CD4-positive, alpha-beta T cell treated with Interleukin-4 for 1 hour (primary cell): ENCODE measurements around the gene SLC3A2.
"Not testable (repeated sequence)": the region's sequence is repeated elsewhere in the genome, so short reads cannot be mapped to it uniquely, and the experiment has no call there.

Source experiments
- DNase-seq, 2 donors: peaks; one replicate each; pipeline ENCODE4 v3.0.0-alpha.2; 2020 to 2022

SLC3A2 gene

GRCh38 chr11:62931499-62932278, 51.0 kb downstream of the SLC3A2 start:
- no peak for DNase-seq

- DNase-seq, result no peak
These were observed 52.6 kb downstream of the SLC3A2 start for GRCh38 chr11:62933285-62933684.

- no peak for DNase-seq
These were observed 53.2 kb downstream of the SLC3A2 start for GRCh38 chr11:62933750-62934495.

- DNase-seq, result no peak
These were observed 53.7 kb downstream of the SLC3A2 start for GRCh38 chr11:62934496-62934785.

- not testable (repeated sequence) for DNase-seq
These were observed 56.8 kb downstream of the SLC3A2 start for GRCh38 chr11:62937528-62937927.
